ENCODE results near the gene STT3A.

The STT3A gene

DNA sequence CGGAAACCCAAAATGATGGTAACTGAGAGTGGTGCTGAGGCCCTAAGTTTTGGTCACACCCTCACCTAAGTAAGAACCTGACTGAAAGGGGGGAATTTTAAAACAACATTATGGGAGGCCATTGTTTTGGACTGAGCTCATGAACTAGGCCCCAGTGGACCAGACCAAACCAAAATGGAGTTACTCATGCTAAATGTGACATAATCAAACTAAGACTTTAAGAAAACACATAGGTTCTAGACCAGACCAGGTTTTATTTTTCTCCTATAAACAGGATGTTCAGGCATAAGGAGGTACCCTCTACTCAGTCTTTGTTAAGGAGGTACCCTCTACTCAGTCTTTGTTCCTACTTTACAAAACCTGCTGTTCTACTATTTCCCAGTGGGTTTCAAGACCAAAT, 30.7 kb upstream of the STT3A start:
- TF ChIP-seq CTCF (IDR thresholded peaks at IDR 0.05) (no peak), ZFX (IDR thresholded peaks at IDR 0.05; ENCODE audit: borderline replicate concordance) (no peak)
- H3K27ac ChIP-seq, result no peak overlapping the region

- no peak overlapping the region for H3K27ac ChIP-seq
Observed at GRCh38 chr11:125562430-125562829, 30.2 kb upstream of the STT3A start.

GRCh38 chr11:125564357-125564756, 28.3 kb upstream of the STT3A start:
- H3K27ac ChIP-seq, result no peak overlapping the region
- TF ChIP-seq CTCF (IDR thresholded peaks at IDR 0.05) (no peak), ZFX (IDR thresholded peaks at IDR 0.05; ENCODE audit: borderline replicate concordance) (no peak)

More at GRCh38 chr11:125562430-125562829, 30.2 kb upstream of the STT3A start:
- TF ChIP-seq CTCF (IDR thresholded peaks at IDR 0.05) (no peak), ZFX (IDR thresholded peaks at IDR 0.05; ENCODE audit: borderline replicate concordance) (no peak)

DNA sequence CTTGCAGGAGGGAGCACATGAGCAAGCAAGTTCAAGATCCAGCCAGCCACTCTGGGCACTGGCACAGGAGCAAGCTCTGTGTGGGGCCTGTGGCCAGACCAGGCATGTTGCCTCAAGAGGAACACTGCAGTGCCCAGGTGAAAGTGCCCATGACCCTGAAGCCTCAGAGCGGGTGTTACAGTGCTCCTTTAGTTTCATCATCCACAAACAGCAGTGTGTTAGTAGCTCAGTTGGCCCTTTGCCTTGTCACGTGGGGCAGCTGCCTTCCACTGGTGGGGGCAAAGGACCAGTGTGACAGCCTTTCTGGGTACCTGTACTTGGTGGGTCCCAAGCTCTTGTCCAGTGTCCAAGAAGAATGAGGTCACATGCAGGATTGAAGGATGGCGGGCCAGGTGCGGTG, 26.4 kb upstream of the STT3A start:
- H3K27ac ChIP-seq, result no peak overlapping the region
- TF ChIP-seq CTCF (IDR thresholded peaks at IDR 0.05) (no peak), ZFX (IDR thresholded peaks at IDR 0.05; ENCODE audit: borderline replicate concordance) (no peak)

DNA sequence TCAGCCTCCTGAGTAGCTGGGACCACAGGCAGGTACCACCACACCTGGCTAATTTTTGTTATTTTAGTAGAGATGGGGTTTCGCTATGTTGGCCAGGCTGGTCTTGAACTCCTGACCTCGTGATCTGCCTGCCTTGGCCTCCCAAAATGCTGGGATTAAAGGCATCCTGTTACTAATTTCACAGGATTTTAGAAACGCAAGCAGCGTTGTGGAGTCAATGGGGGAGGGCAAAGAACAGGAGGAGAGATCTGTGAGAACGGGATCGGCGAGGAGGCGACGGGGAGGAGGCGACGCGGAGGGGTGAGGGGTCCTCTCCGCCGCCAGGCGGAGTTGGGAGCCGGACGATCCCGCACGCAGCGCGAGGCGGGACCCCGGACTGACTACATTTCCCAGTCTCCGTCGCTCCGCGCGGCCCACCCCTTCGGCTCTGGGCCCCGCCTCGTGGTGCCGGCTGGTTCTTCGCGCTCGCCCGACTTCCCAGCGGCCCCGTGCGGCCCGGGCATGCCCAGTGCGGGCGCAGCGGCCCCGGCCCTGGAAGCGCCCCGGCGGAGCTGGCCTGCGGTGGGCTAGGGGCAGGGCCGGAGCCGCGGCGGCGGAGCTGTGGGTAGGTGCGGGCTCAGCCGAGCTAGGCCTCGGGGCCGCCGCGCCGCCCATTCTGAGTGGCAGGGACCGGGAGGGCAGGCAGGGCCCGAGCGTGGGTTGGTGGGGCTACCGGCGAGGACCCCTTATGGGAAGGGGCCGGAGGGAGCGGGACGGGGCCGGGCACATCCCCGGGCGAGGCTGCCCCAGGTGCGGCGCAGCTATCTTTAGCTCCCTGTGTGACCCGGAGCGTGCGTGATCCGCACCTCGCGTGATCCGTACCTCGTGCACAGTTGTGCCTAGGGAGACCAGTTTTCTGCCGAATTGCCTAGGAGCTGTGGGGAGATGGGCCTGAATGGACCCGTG, 23.4 kb upstream of the STT3A start, which contains the start of gene EI24:
Gene EI24, plus strand, starts transcription at position 508 of the 945 bp plus-strand sequence. CDS start 3,051 bp downstream, outside the sequence.
- H3K27ac ChIP-seq, result peak within 1 kb of the TSS; percentile 70
- TF ChIP-seq ZFX (IDR thresholded peaks at IDR 0.05; ENCODE audit: borderline replicate concordance) (no peak), CTCF (IDR thresholded peaks at IDR 0.05) (peak; percentile 76)

- H3K27ac ChIP-seq, result peak overlapping the region; percentile 70
- TF ChIP-seq CTCF (IDR thresholded peaks at IDR 0.05) (no peak), ZFX (IDR thresholded peaks at IDR 0.05; ENCODE audit: borderline replicate concordance) (no peak)
Observed at GRCh38 chr11:125569915-125570621, 22.6 kb upstream of the STT3A start.
